ENCODE measurements around the gene SETD6.

SETD6 gene, protein sequence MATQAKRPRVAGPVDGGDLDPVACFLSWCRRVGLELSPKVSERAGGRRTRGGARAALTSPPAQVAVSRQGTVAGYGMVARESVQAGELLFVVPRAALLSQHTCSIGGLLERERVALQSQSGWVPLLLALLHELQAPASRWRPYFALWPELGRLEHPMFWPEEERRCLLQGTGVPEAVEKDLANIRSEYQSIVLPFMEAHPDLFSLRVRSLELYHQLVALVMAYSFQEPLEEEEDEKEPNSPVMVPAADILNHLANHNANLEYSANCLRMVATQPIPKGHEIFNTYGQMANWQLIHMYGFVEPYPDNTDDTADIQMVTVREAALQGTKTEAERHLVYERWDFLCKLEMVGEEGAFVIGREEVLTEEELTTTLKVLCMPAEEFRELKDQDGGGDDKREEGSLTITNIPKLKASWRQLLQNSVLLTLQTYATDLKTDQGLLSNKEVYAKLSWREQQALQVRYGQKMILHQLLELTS

DNA sequence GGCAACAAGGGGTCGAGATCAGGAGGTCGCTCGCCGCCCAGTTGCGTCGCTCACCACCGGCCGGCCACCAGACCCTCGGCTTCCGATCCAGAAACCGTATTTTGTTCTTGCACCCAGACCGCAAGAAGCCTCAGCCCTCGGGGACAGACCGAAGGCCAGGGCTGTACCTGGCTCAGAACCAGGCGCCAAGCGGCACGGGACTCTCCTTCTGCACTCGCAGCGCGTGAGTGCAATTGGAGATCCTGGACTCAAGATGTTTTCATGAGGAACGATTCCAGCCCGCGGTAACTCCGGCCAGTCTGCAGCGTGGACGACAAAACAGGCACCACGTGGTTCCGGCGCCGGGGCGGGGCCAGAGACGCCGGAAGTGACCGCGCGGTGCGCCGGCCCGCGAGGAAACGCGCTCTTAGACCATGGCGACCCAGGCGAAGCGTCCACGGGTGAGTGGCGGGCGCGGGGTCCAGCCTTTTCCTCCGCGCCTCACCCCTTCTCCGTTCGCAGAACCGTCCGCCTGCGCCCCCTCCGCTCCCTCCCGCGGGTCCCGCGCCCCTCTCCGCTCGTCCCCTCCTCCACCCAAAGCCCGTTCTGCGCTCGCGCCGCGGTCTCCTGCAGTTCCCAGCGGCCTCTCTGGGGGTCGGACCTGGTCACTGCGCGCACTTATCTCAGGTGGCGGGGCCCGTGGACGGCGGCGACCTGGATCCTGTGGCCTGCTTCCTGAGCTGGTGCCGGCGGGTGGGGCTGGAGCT, at the start of gene SETD6:
SETD6 (plus strand) TSS at position 393 of the 746 bp plus-strand sequence; CDS start at position 414, 21 bp downstream.
- Histone ChIP-seq H3K9me3 (no peaks in the 10 kb centered on the region), H3K4me1 (peaks cover 19% of the 10 kb centered on the region), H3K36me3 (replicated peaks) (peaks cover 40% of the 10 kb centered on the region), H3K27me3 (ENCODE audit: low read depth) (no peaks in the 10 kb centered on the region), H3K4me3 (peak within 1 kb of the TSS; percentile 62)
- in situ Hi-C loops (cut with MboI; ENCODE audit: low sequenced_read_pairs) = no loop called here
- DNase-seq (ENCODE audit: low spot score in 2 of 2) = peak; percentile 77 to 91

DNA sequence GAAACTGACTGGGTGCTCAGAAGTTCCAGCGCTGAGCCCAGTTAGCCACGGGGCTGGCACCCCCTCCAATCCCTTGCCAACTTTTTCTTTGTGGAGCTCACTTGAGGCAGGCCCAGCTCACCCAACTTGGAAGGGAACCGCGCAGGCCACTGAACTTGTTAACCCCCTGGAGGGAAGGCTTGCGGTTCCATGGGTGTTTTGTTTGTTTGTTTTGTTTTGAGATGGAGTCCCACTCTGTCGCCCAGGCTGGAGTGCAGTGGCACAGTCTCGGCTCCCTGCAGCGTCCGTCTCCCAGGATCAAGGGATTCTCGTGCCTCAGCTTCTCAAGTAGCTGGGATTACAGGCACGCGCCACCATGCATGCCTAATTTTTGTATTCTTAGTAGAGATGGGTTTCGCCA, 49.5 kb upstream of the SETD6 start:
- in situ Hi-C loops (cut with MboI; ENCODE audit: low sequenced_read_pairs) = no loop called here
- no peak overlapping the region for H3K4me3 ChIP-seq
- no peak for DNase-seq (ENCODE audit: low spot score in 2 of 2)
- H3K9me3 ChIP-seq = no peaks in the 10 kb centered on the region
- H3K36me3 ChIP-seq (replicated peaks) = no peaks in the 10 kb centered on the region
- peaks cover 25% of the 10 kb centered on the region for H3K27me3 ChIP-seq (ENCODE audit: low read depth)
- no peaks in the 10 kb centered on the region for H3K4me1 ChIP-seq

DNA sequence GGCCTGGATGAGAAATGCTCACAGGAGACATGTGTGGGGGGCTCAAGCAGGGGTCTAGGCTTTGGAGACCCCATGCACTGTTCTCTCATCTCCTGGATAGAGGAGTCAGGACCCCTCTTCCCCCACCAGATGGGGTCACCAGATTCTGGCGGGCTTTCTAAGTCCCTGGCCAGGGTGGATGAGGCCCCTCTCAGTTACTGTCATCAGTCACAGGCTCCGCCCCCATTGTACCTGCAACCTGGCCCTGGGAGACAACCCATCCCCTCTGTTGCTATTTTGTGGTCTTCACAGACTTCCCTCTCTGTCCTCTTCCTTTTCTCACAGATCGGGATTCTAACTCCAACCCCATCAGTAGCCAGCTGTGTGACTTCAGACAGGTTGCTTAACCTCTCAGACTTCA, 48.9 kb upstream of the SETD6 start:
- peaks cover 25% of the 10 kb centered on the region for H3K27me3 ChIP-seq (ENCODE audit: low read depth)
- in situ Hi-C loops (cut with MboI; ENCODE audit: low sequenced_read_pairs) = no loop called here
- DNase-seq (ENCODE audit: low spot score in 2 of 2) = no peak
- no peaks in the 10 kb centered on the region for H3K4me1 ChIP-seq
- H3K4me3 ChIP-seq = no peak overlapping the region
- H3K9me3 ChIP-seq = no peaks in the 10 kb centered on the region
- no peaks in the 10 kb centered on the region for H3K36me3 ChIP-seq (replicated peaks)

DNA sequence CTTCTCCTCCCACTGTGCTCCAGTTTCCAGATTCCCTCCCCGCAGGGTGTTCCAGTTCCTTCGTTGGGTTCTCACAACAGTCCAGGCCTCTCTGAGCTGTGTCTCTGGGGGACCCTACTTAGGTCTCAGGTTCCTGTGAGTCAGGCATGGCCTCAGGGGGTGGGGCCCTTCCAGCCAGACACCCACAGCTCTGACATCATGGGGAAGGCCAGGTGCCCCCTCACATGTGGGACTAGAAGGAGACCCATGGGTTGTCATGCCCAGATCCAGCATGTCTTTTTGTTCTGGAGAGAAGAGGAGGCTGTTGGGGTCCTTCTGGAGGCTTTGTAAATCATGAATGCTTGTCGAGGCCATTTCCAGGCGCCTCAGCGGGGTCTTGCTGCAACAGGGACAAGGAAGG, 47.4 kb upstream of the SETD6 start:
- Histone ChIP-seq H3K4me1 (no peaks in the 10 kb centered on the region), H3K27me3 (ENCODE audit: low read depth) (peaks cover 24% of the 10 kb centered on the region), H3K4me3 (no peak overlapping the region), H3K9me3 (no peaks in the 10 kb centered on the region), H3K36me3 (replicated peaks) (no peaks in the 10 kb centered on the region)
- DNase-seq (ENCODE audit: low spot score in 2 of 2) = no peak
- in situ Hi-C loops (cut with MboI; ENCODE audit: low sequenced_read_pairs) = no loop called here

DNA sequence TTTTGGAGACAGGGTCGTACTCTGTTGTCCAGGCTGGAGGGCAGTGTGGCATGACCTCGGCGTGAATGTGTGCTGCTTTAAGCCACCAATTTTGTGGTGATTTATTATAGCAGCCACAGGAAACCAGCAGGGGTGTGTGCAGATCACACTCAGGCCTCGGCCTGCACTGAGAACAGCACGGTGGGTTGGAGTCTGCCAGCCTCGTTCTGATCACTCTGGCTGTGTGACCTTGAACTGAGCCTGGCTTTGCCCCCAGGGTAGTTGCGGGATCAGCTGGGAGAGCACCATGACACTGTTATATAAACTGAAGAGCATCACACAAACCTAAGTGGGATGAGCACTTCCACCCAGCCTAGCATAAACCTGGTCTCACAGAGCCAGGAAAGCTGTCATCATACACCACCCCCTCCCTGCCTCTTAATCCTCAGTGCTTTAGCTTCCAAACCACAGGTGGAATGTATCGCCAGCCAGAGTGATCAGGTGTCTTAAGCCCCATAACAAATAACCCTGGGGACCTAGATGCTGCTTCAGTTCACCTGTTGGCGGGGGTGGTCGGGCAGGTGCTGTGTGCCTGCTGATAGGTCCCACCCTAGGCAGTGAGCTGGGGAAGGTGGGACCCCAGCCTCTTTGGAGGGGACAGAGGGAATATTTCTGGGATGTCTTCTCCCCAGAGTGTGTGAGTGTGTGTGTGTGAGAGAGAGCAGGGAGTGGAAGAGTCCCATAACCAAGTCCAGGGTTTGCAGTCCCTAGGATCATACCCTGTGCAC, 43.9 kb upstream of the SETD6 start:
- no peaks in the 10 kb centered on the region for H3K27me3 ChIP-seq (ENCODE audit: low read depth)
- in situ Hi-C loops (cut with MboI; ENCODE audit: low sequenced_read_pairs) = no loop called here
- no peaks in the 10 kb centered on the region for H3K9me3 ChIP-seq
- H3K4me3 ChIP-seq = no peak overlapping the region
- no peaks in the 10 kb centered on the region for H3K36me3 ChIP-seq (replicated peaks)
- no peak for DNase-seq (ENCODE audit: low spot score in 2 of 2)
- no peaks in the 10 kb centered on the region for H3K4me1 ChIP-seq

DNA sequence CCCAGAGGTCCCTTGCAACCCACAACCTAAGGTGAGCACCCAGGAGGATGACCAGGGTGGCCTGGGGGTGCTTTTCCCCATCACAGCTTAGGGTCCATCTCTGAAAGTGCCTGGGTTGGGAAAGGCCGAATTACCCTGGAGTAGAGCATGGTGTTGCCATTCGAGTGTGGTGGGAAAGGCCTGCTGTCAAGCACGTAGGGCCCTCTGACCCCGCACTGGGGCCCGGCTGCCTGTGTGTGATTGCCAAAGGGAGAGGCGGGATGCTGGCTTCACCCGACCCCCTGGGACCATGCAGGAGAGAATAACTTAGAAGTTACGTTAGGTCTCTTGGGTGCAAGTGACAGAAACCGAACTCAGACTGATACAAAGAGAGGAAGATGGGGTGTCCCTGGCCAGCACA, 43.1 kb upstream of the SETD6 start:
- no peaks in the 10 kb centered on the region for H3K36me3 ChIP-seq (replicated peaks)
- no peak for DNase-seq (ENCODE audit: low spot score in 2 of 2)
- no peaks in the 10 kb centered on the region for H3K9me3 ChIP-seq
- H3K4me3 ChIP-seq = no peak overlapping the region
- in situ Hi-C loops (cut with MboI; ENCODE audit: low sequenced_read_pairs) = no loop called here
- H3K27me3 ChIP-seq (ENCODE audit: low read depth) = no peaks in the 10 kb centered on the region
- no peaks in the 10 kb centered on the region for H3K4me1 ChIP-seq

DNA sequence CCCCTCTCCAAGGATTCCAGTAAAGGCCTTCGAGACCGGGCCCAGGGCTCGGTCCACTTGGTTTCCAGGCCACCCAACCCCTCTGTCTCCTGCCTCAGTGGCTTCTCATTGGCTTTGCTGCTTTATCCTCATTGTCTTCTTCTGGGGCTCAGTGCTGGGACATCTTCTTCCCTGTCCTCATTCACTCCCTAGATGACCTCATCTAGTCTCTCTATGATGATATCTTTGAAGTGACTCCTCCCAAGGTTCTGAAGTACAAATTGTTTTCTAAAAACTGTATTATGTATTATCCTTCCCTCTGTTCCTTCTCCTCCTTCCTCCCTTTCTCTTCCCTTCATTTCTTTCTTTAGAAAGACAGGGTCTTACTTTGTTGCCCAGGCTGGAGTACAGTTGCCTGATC, 42.5 kb upstream of the SETD6 start:
- in situ Hi-C loops (cut with MboI; ENCODE audit: low sequenced_read_pairs) = no loop called here
- no peaks in the 10 kb centered on the region for H3K27me3 ChIP-seq (ENCODE audit: low read depth)
- no peaks in the 10 kb centered on the region for H3K9me3 ChIP-seq
- no peak for DNase-seq (ENCODE audit: low spot score in 2 of 2)
- H3K4me1 ChIP-seq = no peaks in the 10 kb centered on the region
- H3K36me3 ChIP-seq (replicated peaks) = no peaks in the 10 kb centered on the region
- no peak overlapping the region for H3K4me3 ChIP-seq

DNA sequence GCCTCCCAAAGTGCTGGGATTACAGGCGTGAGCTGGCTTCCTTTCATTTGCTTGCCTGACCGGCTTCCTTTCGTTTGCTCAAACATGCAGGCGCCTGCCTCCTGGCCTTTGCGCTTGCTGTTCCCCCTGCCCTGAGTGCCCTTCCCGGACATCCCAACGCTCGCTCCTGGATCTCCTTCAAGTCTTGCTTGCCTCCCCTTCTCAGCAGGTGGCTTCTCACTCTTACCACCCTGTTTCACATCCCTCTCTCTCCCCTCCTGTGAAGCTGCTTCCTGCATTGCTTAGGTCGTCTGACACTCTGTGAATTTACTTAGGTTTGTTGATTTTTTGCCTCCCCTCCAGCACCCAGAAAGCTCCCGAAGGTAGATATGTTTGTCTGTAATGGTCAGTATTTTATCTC, 41.0 kb upstream of the SETD6 start:
- H3K4me3 ChIP-seq = no peak overlapping the region
- H3K27me3 ChIP-seq (ENCODE audit: low read depth) = no peaks in the 10 kb centered on the region
- no peak for DNase-seq (ENCODE audit: low spot score in 2 of 2)
- in situ Hi-C loops (cut with MboI; ENCODE audit: low sequenced_read_pairs) = no loop called here
- no peaks in the 10 kb centered on the region for H3K36me3 ChIP-seq (replicated peaks)
- no peaks in the 10 kb centered on the region for H3K9me3 ChIP-seq
- H3K4me1 ChIP-seq = no peaks in the 10 kb centered on the region

DNA sequence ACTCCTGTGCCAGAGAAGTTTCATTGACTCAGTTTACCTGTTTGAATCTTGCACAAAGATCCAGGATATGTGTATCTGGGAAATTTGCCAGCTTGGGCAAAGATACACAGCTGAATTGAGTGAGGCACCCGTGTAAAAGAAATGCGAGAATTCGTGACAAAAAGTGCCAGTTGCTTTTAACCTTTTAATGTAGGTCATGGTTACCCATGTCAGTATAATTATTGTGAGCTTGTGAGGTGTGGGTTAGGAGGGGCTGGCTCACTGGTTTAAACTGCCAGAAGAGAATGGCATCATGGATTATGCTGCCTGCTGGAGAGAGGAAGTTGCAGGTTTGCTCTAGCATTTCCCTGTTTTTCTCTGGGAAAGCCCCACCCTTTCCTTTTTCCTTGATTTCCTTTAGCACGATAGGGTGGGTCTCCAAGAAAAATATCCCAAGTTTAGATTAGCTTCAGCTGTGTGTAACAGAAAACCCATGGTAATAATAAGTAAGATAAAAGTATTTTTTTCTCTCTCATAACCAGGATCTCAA, 40.2 kb upstream of the SETD6 start:
- Histone ChIP-seq H3K27me3 (ENCODE audit: low read depth) (peaks cover 3% of the 10 kb centered on the region; the same call in 1 of the 2 replicates), H3K4me1 (no peaks in the 10 kb centered on the region), H3K36me3 (replicated peaks) (no peaks in the 10 kb centered on the region), H3K4me3 (no peak overlapping the region), H3K9me3 (no peaks in the 10 kb centered on the region)
- in situ Hi-C loops (cut with MboI; ENCODE audit: low sequenced_read_pairs) = no loop called here
- no peak for DNase-seq (ENCODE audit: low spot score in 2 of 2)

DNA sequence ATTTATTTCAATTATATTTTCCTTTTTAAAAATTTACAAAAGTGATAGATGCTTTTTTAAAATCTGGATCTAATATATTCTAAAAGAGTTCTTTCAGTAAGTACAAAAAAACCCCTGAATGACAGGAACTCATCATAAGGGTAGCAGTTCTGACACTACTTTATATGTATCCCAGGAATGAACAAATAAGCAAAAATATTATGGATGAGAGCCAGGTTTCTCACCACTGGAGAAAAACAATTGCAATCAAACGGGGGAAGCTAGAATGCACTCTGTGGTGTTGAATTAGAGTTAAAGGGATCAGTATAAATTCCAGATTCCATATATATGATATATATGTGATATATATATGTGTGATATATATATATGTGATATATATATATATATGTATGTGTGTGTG, 38.5 kb upstream of the SETD6 start:
- Histone ChIP-seq H3K4me3 (no peak overlapping the region), H3K4me1 (no peaks in the 10 kb centered on the region), H3K36me3 (replicated peaks) (no peaks in the 10 kb centered on the region), H3K9me3 (no peaks in the 10 kb centered on the region), H3K27me3 (ENCODE audit: low read depth) (peaks cover 3% of the 10 kb centered on the region; the same call in 1 of the 2 replicates)
- in situ Hi-C loops (cut with MboI; ENCODE audit: low sequenced_read_pairs) = no loop called here
- DNase-seq (ENCODE audit: low spot score in 2 of 2) = no peak

DNA sequence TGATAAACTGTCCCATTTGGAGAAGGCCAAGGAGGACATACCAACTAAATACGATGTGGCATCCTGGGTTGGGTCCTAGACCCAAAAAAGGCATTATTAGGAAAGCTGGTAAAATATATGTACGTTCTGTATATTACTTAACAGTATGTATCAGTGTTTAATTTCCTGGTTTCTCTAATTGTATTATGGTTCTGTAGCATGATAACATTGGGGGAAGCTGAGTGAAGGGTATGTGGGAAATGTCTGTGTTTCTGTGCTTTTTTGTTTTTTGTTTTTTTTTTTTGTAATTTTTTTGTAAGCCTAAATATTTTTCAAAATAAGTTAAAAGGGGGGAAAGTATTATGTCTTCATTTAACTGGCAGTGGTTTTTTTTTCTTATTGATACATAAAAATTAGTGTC, 36.9 kb upstream of the SETD6 start:
- DNase-seq (ENCODE audit: low spot score in 2 of 2) = no peak
- in situ Hi-C loops (cut with MboI; ENCODE audit: low sequenced_read_pairs) = no loop called here

DNA sequence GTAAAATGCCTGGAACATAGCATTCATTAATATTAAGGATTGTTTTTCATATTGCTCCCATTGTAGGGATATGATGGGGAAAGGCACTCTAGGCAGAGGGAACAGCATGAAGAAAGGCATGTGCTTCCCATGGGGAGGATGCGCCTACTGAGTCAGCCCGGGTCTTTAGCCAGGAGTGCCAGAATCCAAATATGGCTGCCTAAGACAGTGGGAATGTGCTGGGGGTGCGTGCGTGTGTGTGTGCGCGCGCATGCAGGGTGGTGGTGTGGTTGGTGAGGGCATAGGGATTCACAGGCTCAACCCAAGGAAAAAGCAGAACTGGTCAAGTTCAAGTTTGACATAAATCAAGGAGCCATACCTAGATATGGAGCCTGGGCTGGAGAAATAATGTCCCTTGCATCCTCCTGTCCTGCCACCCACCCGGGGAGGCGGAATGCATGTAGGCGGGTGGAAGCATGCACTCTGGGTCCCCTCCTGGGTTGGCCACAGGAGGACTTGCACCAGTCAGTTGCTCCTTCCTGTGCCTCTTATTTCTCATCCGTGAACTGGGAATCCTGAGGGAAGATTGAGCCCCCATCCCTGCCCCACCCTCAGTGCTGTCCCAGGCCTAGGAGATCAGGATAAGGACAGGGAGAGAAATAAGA, 34.0 kb upstream of the SETD6 start:
- H3K9me3 ChIP-seq = no peaks in the 10 kb centered on the region
- in situ Hi-C loops (cut with MboI; ENCODE audit: low sequenced_read_pairs) = no loop called here

More for the DNA sequence above, 36.9 kb upstream of the SETD6 start:
- Histone ChIP-seq H3K9me3 (no peaks in the 10 kb centered on the region), H3K36me3 (replicated peaks) (no peaks in the 10 kb centered on the region), H3K4me1 (no peaks in the 10 kb centered on the region), H3K27me3 (ENCODE audit: low read depth) (peaks cover 3% of the 10 kb centered on the region; the same call in 1 of the 2 replicates), H3K4me3 (no peak overlapping the region)

DNA sequence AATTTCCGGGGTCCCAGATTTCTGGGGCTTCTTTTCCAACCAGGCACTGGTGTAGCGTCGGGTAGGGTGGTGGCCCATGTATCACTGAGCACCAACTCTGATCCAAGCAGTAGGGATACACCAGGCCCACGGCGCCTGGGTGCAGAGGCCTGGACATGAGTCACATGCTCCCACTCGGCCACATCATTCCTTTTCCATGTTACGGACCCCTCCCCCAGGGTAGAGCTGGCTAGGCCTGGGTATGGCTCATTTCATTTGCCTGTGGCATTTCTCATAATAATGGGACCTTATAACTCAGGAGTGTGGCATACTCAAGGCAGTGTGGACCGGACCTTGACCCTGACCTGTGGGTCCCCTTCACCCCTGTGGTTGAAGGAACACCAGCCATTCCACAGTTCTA, 33.4 kb upstream of the SETD6 start:
- Histone ChIP-seq H3K27me3 (ENCODE audit: low read depth) (peaks cover 3% of the 10 kb centered on the region; the same call in 1 of the 2 replicates), H3K9me3 (no peaks in the 10 kb centered on the region), H3K36me3 (replicated peaks) (no peaks in the 10 kb centered on the region), H3K4me3 (no peak overlapping the region), H3K4me1 (no peaks in the 10 kb centered on the region)
- DNase-seq (ENCODE audit: low spot score in 2 of 2) = no peak
- in situ Hi-C loops (cut with MboI; ENCODE audit: low sequenced_read_pairs) = no loop called here

More for the DNA sequence above, 34.0 kb upstream of the SETD6 start:
- H3K27me3 ChIP-seq (ENCODE audit: low read depth) = peaks cover 3% of the 10 kb centered on the region; the same call in 1 of the 2 replicates
- DNase-seq (ENCODE audit: low spot score in 2 of 2) = no peak
- no peak overlapping the region for H3K4me3 ChIP-seq
- no peaks in the 10 kb centered on the region for H3K4me1 ChIP-seq
- H3K36me3 ChIP-seq (replicated peaks) = no peaks in the 10 kb centered on the region

Data from HAP-1 (cell line).